ENCODE measurements around the gene P2RY12. TPM values are rescaled to one million over a fixed set of nuclear protein-coding genes. Genes with fewer than 3 reads are reported as not detected.
"Not testable (repeated sequence)": the region's sequence is repeated elsewhere in the genome, so short reads cannot be mapped to it uniquely, and the experiment has no call there.

The P2RY12 gene
- polyA plus RNA-seq, 2 of the 4 experiments (the other 2 are of a cell fraction) = not detected

DNA sequence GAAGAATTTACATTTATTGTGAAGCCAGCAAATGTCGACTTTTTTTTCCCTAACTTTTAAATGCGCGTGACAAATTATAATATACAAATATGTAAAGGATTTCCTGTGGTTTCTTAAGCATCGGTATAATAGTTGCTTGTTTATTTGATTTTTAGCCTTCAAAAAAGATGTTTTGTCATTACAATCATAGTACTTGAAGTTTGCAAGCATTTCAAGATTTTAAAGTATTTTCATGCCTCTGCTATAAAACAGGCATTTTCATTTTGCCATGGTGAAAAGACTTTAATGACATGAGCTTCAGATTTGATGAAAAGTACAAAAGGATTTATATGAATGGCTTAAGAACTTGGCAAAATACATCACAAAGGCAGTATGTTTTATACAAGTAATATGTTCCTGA lies 9.4 kb upstream of the P2RY12 start (continued):
- TF ChIP-seq NR3C1 (IDR thresholded peaks at IDR 0.05) (no peak), CBX8 (IDR thresholded peaks at IDR 0.05) (no peak), RAD21 (conservative IDR thresholded peaks at IDR 0.05 in 1 of 2, IDR thresholded peaks at IDR 0.05 in 1 of 2) (no peak), HOXA7 (CRISPR knock-in tag; IDR thresholded peaks at IDR 0.05) (no peak), NPAS2 (CRISPR knock-in tag; IDR thresholded peaks at IDR 0.05; ENCODE audit: borderline replicate concordance) (no peak), ZNF302 (CRISPR knock-in tag; IDR thresholded peaks at IDR 0.05) (no peak), KDM1A (IDR thresholded peaks at IDR 0.05; ENCODE audit: low read depth) (no peak), CBX2 (IDR thresholded peaks at IDR 0.05; ENCODE audit: borderline replicate concordance, low read depth) (no peak), SREBF2 (IDR thresholded peaks at IDR 0.05) (no peak), POLR2A (IDR thresholded peaks at IDR 0.05; ENCODE audit: low read length) (no peak)
- TF ChIP-seq, protein P1, sequence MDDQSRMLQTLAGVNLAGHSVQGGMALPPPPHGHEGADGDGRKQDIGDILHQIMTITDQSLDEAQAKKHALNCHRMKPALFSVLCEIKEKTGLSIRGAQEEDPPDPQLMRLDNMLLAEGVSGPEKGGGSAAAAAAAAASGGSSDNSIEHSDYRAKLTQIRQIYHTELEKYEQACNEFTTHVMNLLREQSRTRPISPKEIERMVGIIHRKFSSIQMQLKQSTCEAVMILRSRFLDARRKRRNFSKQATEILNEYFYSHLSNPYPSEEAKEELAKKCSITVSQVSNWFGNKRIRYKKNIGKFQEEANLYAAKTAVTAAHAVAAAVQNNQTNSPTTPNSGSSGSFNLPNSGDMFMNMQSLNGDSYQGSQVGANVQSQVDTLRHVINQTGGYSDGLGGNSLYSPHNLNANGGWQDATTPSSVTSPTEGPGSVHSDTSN (IDR thresholded peaks at IDR 0.05) = no peak

DNA sequence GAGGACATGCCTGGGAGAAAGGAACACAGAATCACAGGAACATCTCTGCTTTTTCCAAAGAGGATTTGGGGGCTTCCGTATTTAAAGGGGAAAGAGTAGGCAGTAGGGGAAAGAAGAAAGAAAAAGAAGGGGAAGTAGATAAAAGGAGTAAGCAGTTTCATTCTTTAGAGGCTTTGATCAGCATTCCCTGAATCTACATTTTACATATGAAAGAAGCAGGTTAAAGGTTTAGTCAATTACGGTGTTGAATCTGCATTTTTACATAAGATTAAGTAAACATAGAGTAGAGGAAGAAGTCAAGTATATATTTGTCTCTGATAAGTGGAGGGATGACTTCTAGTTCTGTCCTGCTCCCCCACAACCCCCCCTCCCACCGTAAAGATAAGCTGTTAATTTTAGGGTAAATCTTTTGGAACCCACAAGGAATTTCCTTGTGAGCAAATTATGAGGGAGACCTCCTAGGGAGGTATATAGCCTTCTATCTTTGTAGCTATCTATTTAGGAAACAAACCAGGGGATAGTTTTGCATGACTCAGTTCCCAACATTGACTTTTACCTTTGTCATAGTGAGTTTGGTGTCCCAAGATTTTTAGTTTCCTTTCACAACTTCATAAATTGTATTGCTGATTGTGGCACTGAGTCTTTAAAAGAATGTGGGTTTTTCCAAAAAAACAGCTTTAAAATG lies 8.7 kb upstream of the P2RY12 start:
- Histone ChIP-seq H3K27ac (no peak overlapping the region), H3K9me3 (no peaks in the 10 kb centered on the region), H3K4me1 (no peaks in the 10 kb centered on the region), H3K4me3 (no peak overlapping the region), H3K4me2 (no peak overlapping the region)
- FAIRE-seq (no peak), ATAC-seq (no peak), DNase-seq (ENCODE audit: low read depth in 1 of 2, low spot score in 1 of 2) (no peak)
- TF ChIP-seq TP53 (CRISPR knock-in tag; IDR thresholded peaks at IDR 0.05) (no peak), FOXS1 (CRISPR knock-in tag; IDR thresholded peaks at IDR 0.05) (no peak), EP300 (IDR thresholded peaks at IDR 0.05) (no peak), MYC (IDR thresholded peaks at IDR 0.05; ENCODE audit: borderline replicate concordance, low read length) (no peak), JUNB (IDR thresholded peaks at IDR 0.05) (no peak), ESRRA (IDR thresholded peaks at IDR 0.05; ENCODE audit: borderline replicate concordance, low read length) (no peak), TFCP2L1 (CRISPR knock-in tag; IDR thresholded peaks at IDR 0.05) (no peak), HOXB13 (CRISPR knock-in tag; IDR thresholded peaks at IDR 0.05; ENCODE audit: low read depth) (no peak), FOSB (CRISPR knock-in tag; IDR thresholded peaks at IDR 0.05) (no peak), RCOR1 (IDR thresholded peaks at IDR 0.05; ENCODE audit: low read depth, low read length) (no peak), FOSL2 (IDR thresholded peaks at IDR 0.05) (no peak), FOSL2 (CRISPR knock-in tag; IDR thresholded peaks at IDR 0.05) (no peak), HEYL (CRISPR knock-in tag; IDR thresholded peaks at IDR 0.05) (no peak), RNF2 (IDR thresholded peaks at IDR 0.05; ENCODE audit: borderline replicate concordance, low read depth) (no peak), NFE2L2 (conservative IDR thresholded peaks at IDR 0.05; ENCODE audit: low read length) (no peak)
- TF ChIP-seq, protein P2, sequence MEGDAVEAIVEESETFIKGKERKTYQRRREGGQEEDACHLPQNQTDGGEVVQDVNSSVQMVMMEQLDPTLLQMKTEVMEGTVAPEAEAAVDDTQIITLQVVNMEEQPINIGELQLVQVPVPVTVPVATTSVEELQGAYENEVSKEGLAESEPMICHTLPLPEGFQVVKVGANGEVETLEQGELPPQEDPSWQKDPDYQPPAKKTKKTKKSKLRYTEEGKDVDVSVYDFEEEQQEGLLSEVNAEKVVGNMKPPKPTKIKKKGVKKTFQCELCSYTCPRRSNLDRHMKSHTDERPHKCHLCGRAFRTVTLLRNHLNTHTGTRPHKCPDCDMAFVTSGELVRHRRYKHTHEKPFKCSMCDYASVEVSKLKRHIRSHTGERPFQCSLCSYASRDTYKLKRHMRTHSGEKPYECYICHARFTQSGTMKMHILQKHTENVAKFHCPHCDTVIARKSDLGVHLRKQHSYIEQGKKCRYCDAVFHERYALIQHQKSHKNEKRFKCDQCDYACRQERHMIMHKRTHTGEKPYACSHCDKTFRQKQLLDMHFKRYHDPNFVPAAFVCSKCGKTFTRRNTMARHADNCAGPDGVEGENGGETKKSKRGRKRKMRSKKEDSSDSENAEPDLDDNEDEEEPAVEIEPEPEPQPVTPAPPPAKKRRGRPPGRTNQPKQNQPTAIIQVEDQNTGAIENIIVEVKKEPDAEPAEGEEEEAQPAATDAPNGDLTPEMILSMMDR (IDR thresholded peaks at IDR 0.05) = no peak
- TF ChIP-seq, protein P3, sequence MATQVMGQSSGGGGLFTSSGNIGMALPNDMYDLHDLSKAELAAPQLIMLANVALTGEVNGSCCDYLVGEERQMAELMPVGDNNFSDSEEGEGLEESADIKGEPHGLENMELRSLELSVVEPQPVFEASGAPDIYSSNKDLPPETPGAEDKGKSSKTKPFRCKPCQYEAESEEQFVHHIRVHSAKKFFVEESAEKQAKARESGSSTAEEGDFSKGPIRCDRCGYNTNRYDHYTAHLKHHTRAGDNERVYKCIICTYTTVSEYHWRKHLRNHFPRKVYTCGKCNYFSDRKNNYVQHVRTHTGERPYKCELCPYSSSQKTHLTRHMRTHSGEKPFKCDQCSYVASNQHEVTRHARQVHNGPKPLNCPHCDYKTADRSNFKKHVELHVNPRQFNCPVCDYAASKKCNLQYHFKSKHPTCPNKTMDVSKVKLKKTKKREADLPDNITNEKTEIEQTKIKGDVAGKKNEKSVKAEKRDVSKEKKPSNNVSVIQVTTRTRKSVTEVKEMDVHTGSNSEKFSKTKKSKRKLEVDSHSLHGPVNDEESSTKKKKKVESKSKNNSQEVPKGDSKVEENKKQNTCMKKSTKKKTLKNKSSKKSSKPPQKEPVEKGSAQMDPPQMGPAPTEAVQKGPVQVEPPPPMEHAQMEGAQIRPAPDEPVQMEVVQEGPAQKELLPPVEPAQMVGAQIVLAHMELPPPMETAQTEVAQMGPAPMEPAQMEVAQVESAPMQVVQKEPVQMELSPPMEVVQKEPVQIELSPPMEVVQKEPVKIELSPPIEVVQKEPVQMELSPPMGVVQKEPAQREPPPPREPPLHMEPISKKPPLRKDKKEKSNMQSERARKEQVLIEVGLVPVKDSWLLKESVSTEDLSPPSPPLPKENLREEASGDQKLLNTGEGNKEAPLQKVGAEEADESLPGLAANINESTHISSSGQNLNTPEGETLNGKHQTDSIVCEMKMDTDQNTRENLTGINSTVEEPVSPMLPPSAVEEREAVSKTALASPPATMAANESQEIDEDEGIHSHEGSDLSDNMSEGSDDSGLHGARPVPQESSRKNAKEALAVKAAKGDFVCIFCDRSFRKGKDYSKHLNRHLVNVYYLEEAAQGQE (IDR thresholded peaks at IDR 0.05) = no peak
- TF ChIP-seq, protein P4, sequence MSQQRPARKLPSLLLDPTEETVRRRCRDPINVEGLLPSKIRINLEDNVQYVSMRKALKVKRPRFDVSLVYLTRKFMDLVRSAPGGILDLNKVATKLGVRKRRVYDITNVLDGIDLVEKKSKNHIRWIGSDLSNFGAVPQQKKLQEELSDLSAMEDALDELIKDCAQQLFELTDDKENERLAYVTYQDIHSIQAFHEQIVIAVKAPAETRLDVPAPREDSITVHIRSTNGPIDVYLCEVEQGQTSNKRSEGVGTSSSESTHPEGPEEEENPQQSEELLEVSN (IDR thresholded peaks at IDR 0.05; ENCODE audit: borderline replicate concordance, low read depth) = no peak
- ChIA-PET CTCF (interaction anchor here (1.4 kb wide), 1 partner anchor 46 kb away, joined by 5 read pairs; no protein-coding TSS in a partner anchor), POLR2A (no interaction called here)
- WGBS (ENCODE audit: missing lambda C conversion rate) = 74% methylated on average over 3 of the region's 3 CpGs

DNA sequence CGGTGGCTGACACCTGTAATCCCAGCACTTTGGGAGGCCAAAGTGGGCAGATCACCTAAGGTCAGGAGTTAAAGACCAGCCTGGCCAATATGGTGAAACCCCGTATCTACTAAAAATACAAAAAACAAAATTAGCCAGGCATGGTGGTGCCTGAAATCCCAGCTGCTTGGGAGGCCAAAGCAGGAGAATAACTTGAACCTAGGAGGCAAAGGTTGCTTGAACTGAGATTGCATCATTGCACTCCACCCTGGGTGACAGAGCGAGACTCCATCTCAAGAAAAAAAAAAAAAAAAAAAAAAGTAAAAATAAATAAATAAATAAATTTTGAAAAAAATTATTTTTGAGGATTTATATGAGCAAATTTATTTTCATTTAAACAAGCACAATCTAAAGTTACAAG lies 7.6 kb upstream of the P2RY12 start:
- ATAC-seq; H3K9me3 ChIP-seq; POLR2A ChIA-PET; H3K27ac ChIP-seq; H3K4me2 ChIP-seq; FAIRE-seq; H3K4me1 ChIP-seq; DNase-seq (ENCODE audit: low read depth in 1 of 2, low spot score in 1 of 2); H3K4me3 ChIP-seq: not testable (repeated sequence)
- CTCF ChIA-PET = interaction anchor here (0.9 to 1.0 kb wide), 2 partner anchors 22 to 224 kb away, joined by 3 read pairs; no protein-coding TSS in a partner anchor
- WGBS (ENCODE audit: missing lambda C conversion rate) = 75% methylated on average over 3 of the region's 3 CpGs
